Epithelial cell of esophagus (primary cell): ENCODE results near the gene GGTLC1.

Source experiments
- DNase-seq: peaks from one replicate; pipeline ENCODE4 v3.0.0; 2010; ENCODE audit warnings: low read depth
- H3K4me3 ChIP-seq: 2 replicates; pipeline ENCODE4 v1.5.1; 2011; ENCODE audit warnings: mild to moderate bottlenecking, low read length, control low read depth
- CTCF ChIP-seq: IDR thresholded peaks from 2 replicates; pipeline ENCODE4 v1.5.1; 2011; ENCODE audit warnings: low read depth, mild to moderate bottlenecking, low read length, control low read depth, inconsistent platforms; ENCODE audit not compliant: insufficient read depth; ENCODE audit errors: missing control alignments

The GGTLC1 gene

GRCh38 chr20:23963941-23964340 is 24.6 kb downstream of the GGTLC1 start:
- no peak for DNase-seq
- TF ChIP-seq CTCF, result no peak
- H3K4me3 ChIP-seq, result no peak overlapping the region

GRCh38 chr20:23962272-23962671 is 26.3 kb downstream of the GGTLC1 start:
- no peak overlapping the region for H3K4me3 ChIP-seq
- TF ChIP-seq CTCF, result no peak
- DNase-seq, result no peak

- no peak overlapping the region for H3K4me3 ChIP-seq
- no peak for TF ChIP-seq CTCF
- DNase-seq, result no peak
These were observed 29.5 kb downstream of the GGTLC1 start for GRCh38 chr20:23959054-23959453.

GRCh38 chr20:23955896-23956295 is 32.7 kb downstream of the GGTLC1 start:
- DNase-seq, result no peak
- H3K4me3 ChIP-seq, result no peak overlapping the region
- TF ChIP-seq CTCF, result no peak

- no peak for TF ChIP-seq CTCF
- DNase-seq, result no peak
- no peak overlapping the region for H3K4me3 ChIP-seq
These were observed 34.4 kb downstream of the GGTLC1 start for GRCh38 chr20:23954008-23954745.

GRCh38 chr20:23946206-23946605 is 42.4 kb downstream of the GGTLC1 start:
- H3K4me3 ChIP-seq, result no peak overlapping the region
- no peak for DNase-seq
- TF ChIP-seq CTCF, result no peak

GRCh38 chr20:23943304-23943703 is 45.3 kb downstream of the GGTLC1 start:
- no peak for TF ChIP-seq CTCF

More at GRCh38 chr20:23943304-23943703, 45.3 kb downstream of the GGTLC1 start:
- H3K4me3 ChIP-seq, result no peak overlapping the region
- no peak for DNase-seq
